HG02759 (cell line): ENCODE results near the gene GRAMD4.

ENCODE experiments used
- ATAC-seq: cut with Tn5 transposase; IDR thresholded peaks from one replicate; pipeline ENCODE4 v1.9.1; 2021; ENCODE audit warnings: mild to moderate bottlenecking, moderate library complexity; ENCODE audit not compliant: unreplicated experiment

GRAMD4 gene

DNA sequence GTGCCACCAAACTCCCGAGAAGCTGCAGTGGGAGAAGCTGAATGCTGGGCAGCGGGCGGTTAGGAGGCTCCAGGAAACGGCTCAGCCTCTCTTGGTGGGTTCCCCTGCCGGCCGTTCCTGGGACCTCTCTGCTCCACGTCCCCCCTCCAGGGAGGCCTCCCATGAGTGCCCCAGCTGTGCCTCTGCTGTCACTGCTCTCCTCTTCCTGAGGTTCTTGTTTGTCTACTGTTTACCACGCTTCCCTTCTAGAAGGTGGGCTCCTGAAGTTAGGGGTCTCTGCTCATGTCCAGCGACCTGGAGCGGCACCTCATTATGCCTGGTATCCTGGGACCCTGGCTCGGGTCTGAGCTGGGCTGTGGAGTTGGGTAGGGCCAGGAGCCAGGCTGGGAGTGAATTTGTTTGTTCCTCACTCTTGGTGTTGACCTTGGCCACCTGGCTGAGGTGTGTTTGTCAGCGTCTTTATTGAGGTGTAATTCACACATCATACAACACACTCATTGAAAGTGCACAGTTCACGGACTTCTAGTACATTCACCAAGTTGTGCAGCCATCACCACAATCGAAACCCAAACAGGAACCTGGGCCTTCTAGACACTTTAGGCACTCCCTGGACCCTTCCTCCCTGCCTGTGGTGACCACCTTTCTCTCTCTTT is 37.8 kb upstream of the GRAMD4 start:
- ATAC-seq, result no peak

DNA sequence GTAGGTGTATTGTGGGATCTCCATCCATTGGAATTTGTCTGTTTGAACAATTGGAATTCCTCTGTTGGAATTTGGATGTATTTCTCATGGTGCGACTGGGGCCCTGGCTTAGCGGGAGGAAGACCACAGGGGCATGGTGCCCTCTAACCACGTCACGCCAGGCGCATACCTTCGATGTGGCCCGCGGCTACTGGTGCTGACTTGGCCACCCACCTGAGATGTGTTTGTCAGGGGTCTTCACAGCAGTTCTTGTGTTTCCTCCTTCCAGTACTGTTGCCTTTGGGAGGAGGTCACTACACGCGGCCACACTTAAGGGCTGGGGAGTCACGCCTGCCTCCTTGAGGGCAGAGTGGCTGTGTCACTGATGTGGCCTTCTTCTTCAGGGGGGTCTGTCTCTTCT is 36.6 kb upstream of the GRAMD4 start:
- ATAC-seq, result no peak

DNA sequence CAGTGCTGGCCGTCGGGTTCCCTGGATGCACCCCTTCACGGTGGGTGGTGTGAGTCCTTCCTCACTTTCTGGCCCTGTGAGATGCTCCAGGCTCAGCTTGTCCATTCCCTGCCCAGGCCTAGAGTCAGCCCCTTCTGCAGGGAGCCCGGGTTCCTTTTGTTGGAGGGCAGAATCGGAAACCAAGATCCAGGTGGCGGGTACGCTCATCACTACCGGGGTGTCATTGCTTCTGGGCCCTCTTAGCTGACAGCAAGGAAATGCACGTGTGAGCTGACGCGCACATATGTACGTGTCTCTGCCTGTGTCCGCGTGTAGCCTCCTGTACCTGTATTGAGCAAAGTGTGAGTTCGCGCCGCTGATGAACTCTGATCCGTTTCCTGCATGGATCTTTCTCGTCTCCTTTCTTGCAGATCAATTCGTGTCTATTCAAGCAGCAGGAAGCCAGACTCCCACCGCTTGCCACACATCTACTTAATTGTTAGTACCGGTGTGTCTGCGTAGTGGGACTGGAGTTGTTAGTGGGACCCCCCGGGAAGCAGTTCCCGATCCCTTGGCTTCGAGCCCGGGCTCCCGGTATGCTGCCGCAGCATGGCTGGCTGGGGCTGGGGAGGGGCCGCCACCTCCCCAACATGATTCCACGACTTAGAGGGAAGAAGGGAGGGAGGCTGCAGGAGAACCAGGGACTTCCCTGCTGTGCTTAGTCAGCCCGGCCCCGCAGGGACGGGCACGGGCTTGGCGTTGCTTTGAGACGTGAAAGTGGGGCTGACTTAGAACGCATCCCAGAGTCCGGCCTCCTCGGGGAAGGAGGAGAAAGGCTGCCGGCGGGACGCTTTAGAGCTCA is 35.9 kb upstream of the GRAMD4 start:
- ATAC-seq, result no peak

GRCh38 chr22:46585340-46586122 is 34.7 kb upstream of the GRAMD4 start:
- no peak for ATAC-seq

DNA sequence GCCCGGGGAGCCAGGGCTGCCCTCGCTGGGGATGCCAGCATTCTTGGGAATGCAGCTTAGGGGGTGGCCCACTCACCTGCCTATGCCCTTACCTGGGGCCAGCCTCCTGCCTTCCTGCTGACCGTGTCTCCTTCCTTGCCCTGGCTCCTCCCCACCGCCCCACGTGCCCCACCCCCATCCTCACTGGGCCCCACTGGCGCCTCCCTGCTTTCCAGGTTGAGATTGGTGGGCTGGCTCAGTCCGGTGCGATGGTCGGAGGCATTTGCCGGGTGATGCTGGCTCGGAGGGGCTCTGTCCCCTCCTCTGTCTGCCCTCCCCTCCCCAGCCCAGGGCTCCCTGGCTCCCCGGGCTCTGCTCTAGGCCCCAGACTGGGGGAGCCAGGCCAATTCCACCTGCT is 34.1 kb upstream of the GRAMD4 start:
- ATAC-seq, result no peak

- no peak for ATAC-seq
These were observed 33.6 kb upstream of the GRAMD4 start for GRCh38 chr22:46586531-46587011.

GRCh38 chr22:46587061-46587460 is 33.1 kb upstream of the GRAMD4 start:
- peak; percentile 47 for ATAC-seq

GRCh38 chr22:46587492-46588278 is 32.5 kb upstream of the GRAMD4 start:
- ATAC-seq, result peak; percentile 55

DNA sequence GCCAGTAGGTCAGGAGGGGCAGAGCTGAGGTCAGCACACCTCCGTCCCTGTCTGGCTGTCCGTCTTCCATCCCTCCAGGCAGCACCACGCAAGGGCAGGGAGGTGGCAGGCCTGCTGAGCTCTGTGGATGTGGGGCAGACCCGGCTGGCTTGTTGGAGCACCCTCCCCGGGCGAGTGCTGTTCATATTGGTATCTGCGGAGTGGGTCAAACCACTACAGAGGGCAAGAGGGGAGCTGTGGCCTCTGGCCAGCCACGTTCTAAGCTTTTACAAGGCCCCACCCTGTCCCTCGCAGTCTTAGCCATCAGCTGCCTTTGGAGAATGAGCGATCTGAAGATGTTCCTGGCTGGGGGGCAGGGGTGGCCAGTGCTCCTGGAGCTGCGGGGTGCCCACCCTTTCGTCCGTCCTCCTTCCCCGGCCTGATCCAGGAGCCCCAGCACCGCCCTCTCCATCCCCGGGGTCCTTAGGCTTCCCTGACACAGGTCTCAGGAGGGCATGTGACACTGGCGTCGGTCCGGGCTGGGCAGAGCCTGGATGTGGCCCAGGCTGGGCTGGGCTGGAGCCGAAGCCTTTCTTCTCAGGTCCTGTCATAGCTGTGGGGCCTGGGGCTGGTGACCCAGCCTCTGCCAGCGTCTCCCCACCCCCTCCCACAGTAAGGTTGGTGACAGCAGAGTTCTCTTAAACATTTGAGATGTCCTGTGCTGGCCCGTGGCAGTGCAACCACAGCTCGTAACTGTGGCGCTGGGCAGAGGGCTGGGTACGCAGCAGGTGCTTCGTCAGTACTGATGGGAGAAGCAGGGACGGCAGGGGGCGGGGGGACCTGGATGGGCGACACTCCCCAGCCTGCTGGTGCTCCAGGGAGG is 31.7 kb upstream of the GRAMD4 start:
- no peak for ATAC-seq

GRCh38 chr22:46589141-46589748 is 30.9 kb upstream of the GRAMD4 start:
- no peak for ATAC-seq

DNA sequence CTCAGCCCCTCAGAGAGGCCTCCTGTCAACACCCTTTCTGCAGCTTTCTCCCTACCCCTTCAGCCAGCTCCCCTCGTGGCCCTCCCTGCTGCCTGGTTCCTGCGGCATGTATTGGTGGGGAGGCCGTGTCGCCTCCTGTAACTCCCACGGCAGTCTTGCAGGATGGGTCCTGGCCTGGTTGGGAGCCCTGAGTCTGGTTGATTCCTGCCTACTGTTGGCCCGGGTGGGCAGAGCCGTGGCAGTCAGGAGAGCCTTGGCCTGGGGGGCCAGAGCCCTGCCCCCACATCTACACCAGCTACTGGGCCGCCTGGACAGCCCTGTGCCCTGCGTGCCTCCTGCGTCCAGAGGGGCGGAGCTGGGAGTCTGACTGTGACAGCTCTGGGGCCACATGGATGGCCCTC is 30.3 kb upstream of the GRAMD4 start:
- ATAC-seq, result no peak

- ATAC-seq, result no peak
These were observed 29.9 kb upstream of the GRAMD4 start for GRCh38 chr22:46590334-46590733.

DNA sequence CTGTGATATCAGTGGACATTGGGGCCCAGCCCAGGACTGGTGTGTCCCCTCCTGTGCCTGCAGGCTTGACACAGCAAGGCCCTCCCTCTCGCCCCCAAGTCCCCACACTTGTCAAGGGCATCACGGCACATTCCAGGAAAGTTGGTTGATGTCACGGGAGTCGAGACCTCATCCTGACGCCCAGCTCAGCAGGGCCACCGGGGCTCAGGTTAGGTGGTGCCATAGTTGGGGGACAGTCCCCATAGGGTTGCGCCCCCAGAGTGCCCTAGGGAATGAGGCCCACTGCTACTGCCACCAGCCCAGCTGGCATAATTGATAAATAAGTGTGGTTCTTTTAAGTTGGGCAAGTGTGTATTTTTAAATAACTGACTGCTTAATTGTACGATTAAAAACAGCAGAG is 28.3 kb upstream of the GRAMD4 start:
- ATAC-seq, result no peak

GRCh38 chr22:46592390-46592872 is 27.8 kb upstream of the GRAMD4 start:
- ATAC-seq, result peak; percentile 42

DNA sequence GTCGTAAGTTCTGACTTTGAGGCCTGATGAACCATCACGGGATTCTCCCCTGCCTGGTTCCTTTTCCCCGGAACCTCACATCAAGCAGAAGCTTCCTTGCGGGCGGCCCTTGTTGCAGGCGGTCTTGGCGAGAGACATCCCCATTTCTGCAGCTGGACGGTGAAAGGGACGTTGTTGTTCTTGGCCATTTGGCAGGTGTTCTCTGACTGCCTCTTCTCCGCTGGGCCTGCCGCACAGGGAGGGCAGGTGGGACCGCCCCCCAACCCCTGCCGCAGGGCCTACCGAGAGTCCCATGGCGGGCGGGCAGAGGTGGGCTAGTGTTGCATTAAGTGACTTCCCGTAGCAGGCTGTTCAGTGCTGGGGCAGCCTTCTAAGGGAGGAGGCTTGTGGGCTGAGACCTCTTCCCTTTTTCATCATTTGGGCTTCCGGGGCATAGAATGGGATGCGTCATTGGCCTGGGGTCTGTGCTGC is 26.9 kb upstream of the GRAMD4 start:
- ATAC-seq, result peak; percentile 45

GRCh38 chr22:46593996-46594946 is 25.9 kb upstream of the GRAMD4 start:
- no peak for ATAC-seq

DNA sequence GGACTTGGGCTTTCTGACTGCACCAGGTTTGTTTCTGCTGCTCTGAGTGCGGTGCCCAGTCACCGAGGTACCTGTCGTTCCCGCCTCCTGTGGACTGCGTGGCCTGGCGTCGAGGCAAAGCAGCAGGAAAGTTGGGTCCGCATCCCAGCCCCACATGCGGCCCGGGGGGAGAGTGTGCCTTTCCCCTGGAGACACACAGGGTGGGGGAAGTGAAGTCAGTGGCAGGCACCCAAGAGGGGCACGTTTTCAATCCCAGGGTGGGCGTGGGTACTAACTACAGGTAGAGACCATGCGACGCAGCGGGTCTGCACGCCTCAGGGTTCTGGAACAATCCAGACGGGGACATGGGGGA is 25.3 kb upstream of the GRAMD4 start:
- no peak for ATAC-seq

GRCh38 chr22:46595545-46595944 is 24.6 kb upstream of the GRAMD4 start:
- no peak for ATAC-seq
